ENCODE measurements around the gene GBGT1. TPM values are rescaled to one million over a fixed set of nuclear protein-coding genes. Genes with fewer than 3 reads are reported as not detected.

The GBGT1 gene
- total and polyA plus RNA-seq, 9 of the 15 experiments (the other 6 are each of a cell fraction or from before 2014, with no cell fraction given), result 0.55 to 25.8 (median 13.7) TPM

GRCh38 chr9:133168432-133168831, 4.7 kb upstream of the GBGT1 start:
- in situ Hi-C loops (cut with MboI) (no loop called here), intact Hi-C loops (cut with micrococcal nuclease) (no loop called here)
- WGBS (ENCODE audit: insufficient coverage, low coverage, missing lambda C conversion rate), result 14% methylated on average over 6 of the region's 6 CpGs
- DNase-seq (ENCODE audit: extremely low read depth in 1 of 4, low spot score in 3 of 4) (no peak), FAIRE-seq (no peak), ATAC-seq (no peak)
- H4K20me1 ChIP-seq (replicated peaks; ENCODE audit: control insufficient read depth, insufficient read depth, low read length), result no peaks in the 10 kb centered on the region
- no peaks in the 10 kb centered on the region for H3K36me3 ChIP-seq (ENCODE audit: control insufficient read depth, insufficient read depth, low read length)
- TF ChIP-seq SMARCB1 (IDR thresholded peaks at IDR 0.05; ENCODE audit: insufficient read length, low read depth) (no peak), KDM1A (IDR thresholded peaks at IDR 0.05) (peak in 1 of 2 experiments; percentile 23; a peak in 1 of 4 replicates)
- H3K4me1 ChIP-seq (replicated peaks in 1 of 2; ENCODE audit: control insufficient read depth in 2 of 2, insufficient read depth in 2 of 2, low read length in 2 of 2), result peaks cover 4 to 31% of the 10 kb centered on the region in 2 experiments; a peak in 4 of 5 replicates
- ChIA-PET POLR2A (no interaction called here), CTCF (ENCODE audit: low intra/inter-chr PET ratio) (no interaction called here)
- H3K27ac ChIP-seq (ENCODE audit: extremely low read depth, low read depth, low read length), result no peak overlapping the region
- BruUV-seq (replicated peaks), result no TSS peak
- no peak overlapping the region for H3K4me3 ChIP-seq
- H3K9me3 ChIP-seq (replicated peaks; ENCODE audit: control insufficient read depth, insufficient read depth, low read depth, low read length), result no peaks in the 10 kb centered on the region
- peaks cover 4% of the 10 kb centered on the region; the same call in 2 of the 3 replicates for H3K79me2 ChIP-seq (ENCODE audit: control insufficient read depth, insufficient read depth, low read length)
- H3K9me1 ChIP-seq (ENCODE audit: control insufficient read depth, insufficient read depth, low read length), result no peaks in the 10 kb centered on the region
- no peak overlapping the region for H3K4me2 ChIP-seq (ENCODE audit: insufficient read depth, low read length)
- peaks cover 0 to 14% of the 10 kb centered on the region in 2 experiments; a peak in 2 of 5 replicates for H3K27me3 ChIP-seq (ENCODE audit: control insufficient read depth in 2 of 2, insufficient read depth in 2 of 2, low read length in 2 of 2)
- no peak overlapping the region for H3K9ac ChIP-seq (ENCODE audit: insufficient read depth in 1 of 2, low read depth in 2 of 2, low read length in 2 of 2)
- no peak overlapping the region for H2AFZ ChIP-seq (ENCODE audit: low read depth, low read length)

- 44% methylated on average over 3 of the region's 3 CpGs for WGBS (ENCODE audit: insufficient coverage, low coverage, missing lambda C conversion rate)
- no TSS peak for BruUV-seq (replicated peaks)
- Histone ChIP-seq H2AFZ (ENCODE audit: low read depth, low read length) (no peak overlapping the region), H3K36me3 (ENCODE audit: control insufficient read depth, insufficient read depth, low read length) (no peaks in the 10 kb centered on the region), H3K79me2 (ENCODE audit: control insufficient read depth, insufficient read depth, low read length) (peaks cover 10% of the 10 kb centered on the region; the same call in 2 of the 3 replicates), H3K9me3 (replicated peaks; ENCODE audit: control insufficient read depth, insufficient read depth, low read depth, low read length) (no peaks in the 10 kb centered on the region), H4K20me1 (replicated peaks; ENCODE audit: control insufficient read depth, insufficient read depth, low read length) (no peaks in the 10 kb centered on the region), H3K4me2 (ENCODE audit: insufficient read depth, low read length) (no peak overlapping the region), H3K9me1 (ENCODE audit: control insufficient read depth, insufficient read depth, low read length) (no peaks in the 10 kb centered on the region), H3K27ac (ENCODE audit: extremely low read depth, low read depth, low read length) (no peak overlapping the region), H3K4me1 (replicated peaks in 1 of 2; ENCODE audit: control insufficient read depth in 2 of 2, insufficient read depth in 2 of 2, low read length in 2 of 2) (peaks cover 8 to 37% of the 10 kb centered on the region in 2 experiments; a peak in 4 of 5 replicates), H3K4me3 (no peak overlapping the region), H3K27me3 (ENCODE audit: control insufficient read depth in 2 of 2, insufficient read depth in 2 of 2, low read length in 2 of 2) (peaks cover 0 to 14% of the 10 kb centered on the region in 2 experiments; a peak in 2 of 5 replicates), H3K9ac (ENCODE audit: insufficient read depth in 1 of 2, low read depth in 2 of 2, low read length in 2 of 2) (no peak overlapping the region)
- in situ Hi-C loops (cut with MboI), result no loop called here
- no peak for ATAC-seq
- intact Hi-C loops (cut with micrococcal nuclease), result no loop called here
- FAIRE-seq, result no peak
- DNase-seq (ENCODE audit: extremely low read depth in 1 of 4, low spot score in 3 of 4), result no peak
- ChIA-PET POLR2A (interaction anchor here (0.5 to 1.5 kb wide), 4 partner anchors 16 to 964 kb away, joined by 3 to 4 read pairs (median 3); no protein-coding TSS in a partner anchor), CTCF (ENCODE audit: low intra/inter-chr PET ratio) (no interaction called here)
- TF ChIP-seq E4F1 (CRISPR knock-in tag; IDR thresholded peaks at IDR 0.05; ENCODE audit: borderline replicate concordance) (no peak), TCF7L2 (IDR thresholded peaks at IDR 0.05; ENCODE audit: low read depth, low read length) (no peak), EZH2 (IDR thresholded peaks at IDR 0.05; ENCODE audit: borderline replicate concordance, low read depth, low read length) (no peak), ZHX1 (conservative IDR thresholded peaks at IDR 0.05; ENCODE audit: low read length) (no peak), MCM7 (IDR thresholded peaks at IDR 0.05) (no peak), CTCF (IDR thresholded peaks at IDR 0.05 in 2 of 3, conservative IDR thresholded peaks at IDR 0.05 in 1 of 3; ENCODE audit: insufficient read depth in 2 of 3, low read depth in 1 of 3, low read length in 3 of 3) (no peak)
Observed at GRCh38 chr9:133167769-133168168, 4.1 kb upstream of the GBGT1 start.

Measured in K562 (cell line).